Stomach (tissue), 4 donors: ENCODE measurements around the gene GAGE10.

Source experiments
- CTCF ChIP-seq, 7 experiments: fragments of 450-650 bp in 4 of 7; fragments of 200-600 bp in 3 of 7; sonication (generic) in 3 of 7; IDR thresholded peaks; one replicate each; pipeline ENCODE4 v1.5.1; 2016 to 2019; ENCODE audit warnings: antibody characterized with exemption in 7 of 7, control low read depth in 2 of 7, mild to moderate bottlenecking in 1 of 7
- EP300 ChIP-seq: sonication (generic); formaldehyde crosslinking; IDR thresholded peaks from one replicate; pipeline ENCODE4 v1.6.1; 2017; ENCODE audit warnings: antibody characterized with exemption
- POLR2A ChIP-seq, 4 donors: fragments of 450-650 bp; IDR thresholded peaks; one replicate each; pipeline ENCODE4 v1.6.1; 2016; ENCODE audit warnings: antibody characterized with exemption in 4 of 4, control low read depth in 2 of 4, mild to moderate bottlenecking in 1 of 4, moderate library complexity in 1 of 4
- POLR2AphosphoS5 ChIP-seq, 3 donors: sonication (generic); formaldehyde crosslinking; IDR thresholded peaks; one replicate each; pipeline ENCODE4 v1.6.1; 2016; ENCODE audit warnings: antibody characterized with exemption in 3 of 3

GRCh38 chrX:49291615-49292337 is 11.7 kb upstream of the GAGE10 start:
- TF ChIP-seq POLR2A (IDR thresholded peaks at IDR 0.05) (no peak), CTCF (IDR thresholded peaks at IDR 0.05) (peak in 5 of 7 experiments; percentile 42 to 66 (median 50)), EP300 (no peak), POLR2AphosphoS5 (IDR thresholded peaks at IDR 0.05) (no peak)
